ENCODE data around the gene RLN3.
A peak's percentile ranks its signal among the peaks of the same experiment; 100 is the strongest.

RLN3 gene

GRCh38 chr19:14073261-14073924 is 45.4 kb downstream of the RLN3 start:
- FAIRE-seq (peak; percentile 26), DNase-seq (ENCODE audit: insufficient read length, low spot score) (peak; percentile 73)

- FAIRE-seq = peak; percentile 21
- no peak for DNase-seq (ENCODE audit: insufficient read length, low spot score)
These were observed 46.2 kb downstream of the RLN3 start for GRCh38 chr19:14073925-14074838.

- no peak for FAIRE-seq
These were observed 50.5 kb downstream of the RLN3 start for GRCh38 chr19:14078411-14078810.

More at GRCh38 chr19:14078411-14078810, 50.5 kb downstream of the RLN3 start:
- no peak for DNase-seq (ENCODE audit: insufficient read length, low spot score)
